ENCODE measurements around the gene UNC13A.

The UNC13A gene

GRCh38 chr19:17560205-17560595 is 128.0 kb downstream of the UNC13A start:
- TF ChIP-seq FOXP2 (optimal IDR thresholded peaks at IDR 0.05; ENCODE audit: borderline replicate concordance, extremely low read depth, extremely low read length, insufficient read depth) (peak; percentile 87), POLR2AphosphoS5 (IDR thresholded peaks at IDR 0.05; ENCODE audit: low read depth, low read length) (no peak)
- TF ChIP-seq, protein P1, sequence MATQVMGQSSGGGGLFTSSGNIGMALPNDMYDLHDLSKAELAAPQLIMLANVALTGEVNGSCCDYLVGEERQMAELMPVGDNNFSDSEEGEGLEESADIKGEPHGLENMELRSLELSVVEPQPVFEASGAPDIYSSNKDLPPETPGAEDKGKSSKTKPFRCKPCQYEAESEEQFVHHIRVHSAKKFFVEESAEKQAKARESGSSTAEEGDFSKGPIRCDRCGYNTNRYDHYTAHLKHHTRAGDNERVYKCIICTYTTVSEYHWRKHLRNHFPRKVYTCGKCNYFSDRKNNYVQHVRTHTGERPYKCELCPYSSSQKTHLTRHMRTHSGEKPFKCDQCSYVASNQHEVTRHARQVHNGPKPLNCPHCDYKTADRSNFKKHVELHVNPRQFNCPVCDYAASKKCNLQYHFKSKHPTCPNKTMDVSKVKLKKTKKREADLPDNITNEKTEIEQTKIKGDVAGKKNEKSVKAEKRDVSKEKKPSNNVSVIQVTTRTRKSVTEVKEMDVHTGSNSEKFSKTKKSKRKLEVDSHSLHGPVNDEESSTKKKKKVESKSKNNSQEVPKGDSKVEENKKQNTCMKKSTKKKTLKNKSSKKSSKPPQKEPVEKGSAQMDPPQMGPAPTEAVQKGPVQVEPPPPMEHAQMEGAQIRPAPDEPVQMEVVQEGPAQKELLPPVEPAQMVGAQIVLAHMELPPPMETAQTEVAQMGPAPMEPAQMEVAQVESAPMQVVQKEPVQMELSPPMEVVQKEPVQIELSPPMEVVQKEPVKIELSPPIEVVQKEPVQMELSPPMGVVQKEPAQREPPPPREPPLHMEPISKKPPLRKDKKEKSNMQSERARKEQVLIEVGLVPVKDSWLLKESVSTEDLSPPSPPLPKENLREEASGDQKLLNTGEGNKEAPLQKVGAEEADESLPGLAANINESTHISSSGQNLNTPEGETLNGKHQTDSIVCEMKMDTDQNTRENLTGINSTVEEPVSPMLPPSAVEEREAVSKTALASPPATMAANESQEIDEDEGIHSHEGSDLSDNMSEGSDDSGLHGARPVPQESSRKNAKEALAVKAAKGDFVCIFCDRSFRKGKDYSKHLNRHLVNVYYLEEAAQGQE (IDR thresholded peaks at IDR 0.05; ENCODE audit: insufficient read depth in 1 of 2, low read depth in 2 of 2, low read length in 2 of 2): no peak

GRCh38 chr19:17557466-17557865 is 130.7 kb downstream of the UNC13A start:
- TF ChIP-seq FOXP2 (optimal IDR thresholded peaks at IDR 0.05; ENCODE audit: borderline replicate concordance, extremely low read depth, extremely low read length, insufficient read depth) (no peak), TAF1 (IDR thresholded peaks at IDR 0.05; ENCODE audit: borderline replicate concordance, insufficient read depth, low read length) (no peak), POLR2AphosphoS5 (IDR thresholded peaks at IDR 0.05; ENCODE audit: low read depth, low read length) (no peak), SIN3A (IDR thresholded peaks at IDR 0.05; ENCODE audit: borderline replicate concordance, insufficient read depth, low read length) (no peak)
- TF ChIP-seq, protein P1 (IDR thresholded peaks at IDR 0.05; ENCODE audit: insufficient read depth in 1 of 2, low read depth in 2 of 2, low read length in 2 of 2): no peak

DNA sequence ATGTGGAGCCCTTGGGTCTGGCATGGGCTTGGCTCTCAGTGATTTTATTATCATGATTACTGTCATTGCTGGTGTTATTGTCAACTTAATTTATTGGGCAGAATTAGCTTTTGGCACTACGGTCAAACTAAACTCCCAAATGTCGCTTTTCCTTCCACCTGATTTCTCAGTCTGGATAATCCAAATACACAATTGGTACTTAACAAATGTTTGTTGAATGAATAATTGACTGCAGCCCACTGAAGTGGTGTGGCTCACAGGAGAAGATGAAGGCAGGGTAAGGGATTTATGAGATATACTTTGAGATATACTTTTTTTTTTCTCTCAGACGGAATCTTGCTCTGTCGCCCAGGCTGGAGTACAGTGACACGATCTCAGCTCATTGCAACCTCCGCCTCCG is 131.2 kb downstream of the UNC13A start:
- TF ChIP-seq FOXP2 (optimal IDR thresholded peaks at IDR 0.05; ENCODE audit: borderline replicate concordance, extremely low read depth, extremely low read length, insufficient read depth) (no peak), TAF1 (IDR thresholded peaks at IDR 0.05; ENCODE audit: borderline replicate concordance, insufficient read depth, low read length) (no peak), SIN3A (IDR thresholded peaks at IDR 0.05; ENCODE audit: borderline replicate concordance, insufficient read depth, low read length) (no peak), POLR2AphosphoS5 (IDR thresholded peaks at IDR 0.05; ENCODE audit: low read depth, low read length) (no peak)
- TF ChIP-seq, protein P1 (IDR thresholded peaks at IDR 0.05; ENCODE audit: insufficient read depth in 1 of 2, low read depth in 2 of 2, low read length in 2 of 2): no peak

DNA sequence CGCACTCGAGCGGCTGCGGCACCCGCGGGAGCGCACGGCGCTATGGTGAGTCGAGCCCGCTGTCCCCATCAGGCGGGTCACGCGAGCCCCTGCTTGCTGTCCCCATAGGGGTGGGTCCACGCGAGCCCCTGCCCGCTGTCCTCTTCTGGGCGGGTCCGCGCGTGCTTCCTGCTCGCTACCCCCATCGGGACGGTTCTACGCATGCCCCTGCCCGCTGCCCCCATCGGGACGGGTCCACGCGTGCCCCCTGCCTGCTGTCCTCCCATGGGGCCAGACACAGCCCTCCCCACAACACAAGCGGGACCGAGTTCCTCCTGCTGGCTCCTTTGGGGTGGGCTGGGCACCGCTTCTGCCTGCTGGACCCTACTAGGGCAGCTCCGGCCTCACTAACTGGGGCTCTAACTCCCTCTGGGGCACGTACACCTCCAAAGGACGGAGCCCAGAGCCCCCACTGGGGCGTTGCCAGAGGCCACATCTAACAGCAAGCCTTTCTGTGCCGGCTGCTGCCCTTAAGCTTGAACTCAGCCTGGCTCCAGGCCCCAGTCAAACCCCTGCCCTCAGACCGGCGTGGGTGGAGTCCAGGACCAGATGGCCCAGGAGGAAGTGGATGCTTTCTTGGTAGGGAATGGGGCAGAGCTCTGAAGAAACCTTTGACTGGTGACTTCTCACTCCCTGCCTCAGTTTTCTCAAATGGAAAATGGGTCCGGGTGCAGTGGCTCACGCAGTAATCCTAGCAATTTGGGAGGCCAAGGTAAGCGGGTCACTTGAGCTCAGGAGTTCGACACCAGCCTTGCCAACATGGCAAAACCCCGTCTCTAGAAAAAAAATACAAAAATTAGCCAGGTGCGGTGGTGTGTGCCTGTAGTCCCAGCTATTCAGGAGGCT is 132.0 kb downstream of the UNC13A start:
- peak; percentile 7 for TF ChIP-seq FOXP2 (optimal IDR thresholded peaks at IDR 0.05; ENCODE audit: borderline replicate concordance, extremely low read depth, extremely low read length, insufficient read depth)
- TF ChIP-seq, protein P1 (IDR thresholded peaks at IDR 0.05; ENCODE audit: insufficient read depth in 1 of 2, low read depth in 2 of 2, low read length in 2 of 2): no peak
- peak; percentile 35; the same call in 1 of the 2 replicates for TF ChIP-seq POLR2AphosphoS5 (IDR thresholded peaks at IDR 0.05; ENCODE audit: low read depth, low read length)
- 0 out of 2 replicates have a peak, but pooled peaks have one; percentile 16 for TF ChIP-seq SIN3A (IDR thresholded peaks at IDR 0.05; ENCODE audit: borderline replicate concordance, insufficient read depth, low read length)
- no peak for TF ChIP-seq TAF1 (IDR thresholded peaks at IDR 0.05; ENCODE audit: borderline replicate concordance, insufficient read depth, low read length)

Data from PFSK-1 (cell line).